Heart left ventricle (tissue), 13 donors: ENCODE measurements around the gene IGFBPL1.

Source experiments
- CTCF ChIP-seq, 12 donors: fragments of 200-600 bp; sonication (generic) in 4 of 12; IDR thresholded peaks; one replicate each; pipeline versions ENCODE4 v1.5.0 to v1.8.0; 2018 to 2022; ENCODE audit warnings: antibody characterized with exemption in 12 of 12, mild to moderate bottlenecking in 5 of 12
- POLR2A ChIP-seq, 2 donors: fragments of 450-650 bp; IDR thresholded peaks; one replicate each; pipeline ENCODE4 v1.6.1; 2017; ENCODE audit warnings: antibody characterized with exemption in 2 of 2, mild to moderate bottlenecking in 2 of 2, moderate library complexity in 2 of 2
- donor health status: ischemic (EF 13 %, LVEDD 7.1; RV severe dilation, severe dysfunction).
- donor health status: DM: no; HTN: yes; CAD: no.
- donor health status: DM: no; HTN: no; CAD: no.
- donor health status: ischemic (EF 25% LVEDD 6.9; RV normal size, moderate dysfunction).
- donor health status: ischemic (EF 25% LVEDD 5.7; RV mildly dilated, moderate dysfunction).
- donor health status: ischemic (EF 35%, LVEDD 5.7; RV mildly dilated, moderate dysfunction).
- donor health status: nonischemic (EF 11% LVEDD 7.7; RV severe dilation, severe dysfunction).
- donor health status: DM: yes; HTN: yes; CAD: no.
- donor health status: PGD.
- donor health status: ischemic (EF 29% LVEDD 5.4; RV normal size, mild dysfunction).
- donor health status: nonischemic (EF 23%, LVEDD 6.1; RV moderate dilation, normal function).

GRCh38 chr9:38357350-38358114 is 66.7 kb downstream of the IGFBPL1 start:
- no peak for TF ChIP-seq CTCF (IDR thresholded peaks at IDR 0.05)
- TF ChIP-seq POLR2A (IDR thresholded peaks at IDR 0.05): no peak
